Measurements from ENCODE around the gene ZFP90. TPM values are rescaled to one million over a fixed set of nuclear protein-coding genes. Genes with fewer than 3 reads are reported as not detected.
A peak's percentile ranks its signal among the peaks of the same experiment; 100 is the strongest.

Gene ZFP90
- total RNA-seq (10 to 100 TPM in 1 of 2 donors, 1 to 10 TPM in 1; 7.3 to 18.9 TPM), polyA plus RNA-seq (1 to 10 TPM; 2.1 to 3.8 TPM)

DNA sequence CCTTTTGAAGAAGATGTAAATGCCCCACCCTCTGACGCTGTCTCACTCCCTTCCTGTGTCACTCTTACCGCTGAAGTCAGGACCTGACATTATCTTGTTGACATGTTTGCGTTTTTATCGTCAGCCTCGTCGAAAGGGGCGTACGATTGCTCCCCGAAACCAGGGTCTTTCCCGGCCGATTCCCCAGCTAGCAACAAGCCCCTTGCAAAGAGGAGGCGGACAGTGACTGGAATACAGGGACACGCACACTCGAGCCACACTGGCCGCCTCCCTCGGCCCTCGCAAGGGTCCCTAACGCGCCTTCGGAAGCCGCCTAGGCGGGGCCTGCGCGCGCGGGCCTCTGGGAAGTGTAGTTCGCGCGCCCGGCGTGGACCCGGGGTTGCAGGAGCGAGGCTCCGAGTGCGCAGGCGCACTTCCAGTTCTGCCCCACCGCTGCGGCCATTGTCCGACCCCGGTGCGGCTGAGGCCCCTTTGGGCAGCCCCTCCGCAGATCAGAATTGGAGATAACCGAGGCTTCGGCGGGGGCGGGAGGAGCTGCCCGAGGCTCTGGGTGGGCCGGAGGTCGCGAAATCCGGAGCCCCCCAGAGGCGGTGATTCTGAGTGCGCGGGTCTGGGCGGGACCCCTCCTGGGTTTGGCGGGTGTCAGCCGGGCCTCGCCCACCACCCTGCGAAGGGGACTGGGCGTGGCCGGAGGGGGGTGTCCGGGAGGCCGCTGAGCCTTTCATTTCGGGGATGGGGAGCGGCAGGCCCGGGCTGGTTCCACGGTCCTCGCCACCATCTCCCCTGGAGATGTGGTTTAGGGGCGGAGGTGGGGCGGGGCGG is at the start of gene ZFP90:
ZFP90 (plus strand) TSS at position 412 of the 822 bp plus-strand sequence. CDS start 502 bp downstream, outside the sequence.
- peak within 1 kb of the TSS; percentile 40 to 69 for H3K27ac ChIP-seq (ENCODE audit: low read depth in 1 of 2, low read length in 2 of 2)
- H3K4me3 ChIP-seq (ENCODE audit: low read depth in 1 of 3, low read length in 3 of 3), result peak within 1 kb of the TSS; percentile 71 to 95 (median 87)
- peaks cover 0 to 2% (median 1%) of the 10 kb centered on the region in 4 donors for H3K36me3 ChIP-seq (ENCODE audit: control insufficient read depth in 4 of 4, insufficient read depth in 3 of 4, low read depth in 1 of 4, low read length in 3 of 4)
- H3K27me3 ChIP-seq (ENCODE audit: control insufficient read depth in 4 of 4, insufficient read depth in 4 of 4, low read length in 3 of 4), result no peaks in the 10 kb centered on the region
- H3K4me1 ChIP-seq (ENCODE audit: control insufficient read depth in 4 of 4, insufficient read depth in 4 of 4, low read length in 3 of 4), result peaks cover 0 to 9% (median 3%) of the 10 kb centered on the region in 4 donors
- H3K9me3 ChIP-seq (ENCODE audit: control insufficient read depth in 4 of 4, low read length in 3 of 4), result peaks cover 0 to 6% (median 0%) of the 10 kb centered on the region in 4 donors
- peak within 1 kb of the TSS in 1 of 2 donors; percentile 56 for H3K9ac ChIP-seq (ENCODE audit: low read depth in 1 of 2, low read length in 2 of 2)
- under 1% methylated on average over 71 of the region's 71 CpGs for WGBS
- peak; percentile 88 for DNase-seq (ENCODE audit: low spot score)
- TF ChIP-seq EGR1 (IDR thresholded peaks at IDR 0.05; ENCODE audit: low read depth in 2 of 2), result no peak
- TF ChIP-seq, protein P1, sequence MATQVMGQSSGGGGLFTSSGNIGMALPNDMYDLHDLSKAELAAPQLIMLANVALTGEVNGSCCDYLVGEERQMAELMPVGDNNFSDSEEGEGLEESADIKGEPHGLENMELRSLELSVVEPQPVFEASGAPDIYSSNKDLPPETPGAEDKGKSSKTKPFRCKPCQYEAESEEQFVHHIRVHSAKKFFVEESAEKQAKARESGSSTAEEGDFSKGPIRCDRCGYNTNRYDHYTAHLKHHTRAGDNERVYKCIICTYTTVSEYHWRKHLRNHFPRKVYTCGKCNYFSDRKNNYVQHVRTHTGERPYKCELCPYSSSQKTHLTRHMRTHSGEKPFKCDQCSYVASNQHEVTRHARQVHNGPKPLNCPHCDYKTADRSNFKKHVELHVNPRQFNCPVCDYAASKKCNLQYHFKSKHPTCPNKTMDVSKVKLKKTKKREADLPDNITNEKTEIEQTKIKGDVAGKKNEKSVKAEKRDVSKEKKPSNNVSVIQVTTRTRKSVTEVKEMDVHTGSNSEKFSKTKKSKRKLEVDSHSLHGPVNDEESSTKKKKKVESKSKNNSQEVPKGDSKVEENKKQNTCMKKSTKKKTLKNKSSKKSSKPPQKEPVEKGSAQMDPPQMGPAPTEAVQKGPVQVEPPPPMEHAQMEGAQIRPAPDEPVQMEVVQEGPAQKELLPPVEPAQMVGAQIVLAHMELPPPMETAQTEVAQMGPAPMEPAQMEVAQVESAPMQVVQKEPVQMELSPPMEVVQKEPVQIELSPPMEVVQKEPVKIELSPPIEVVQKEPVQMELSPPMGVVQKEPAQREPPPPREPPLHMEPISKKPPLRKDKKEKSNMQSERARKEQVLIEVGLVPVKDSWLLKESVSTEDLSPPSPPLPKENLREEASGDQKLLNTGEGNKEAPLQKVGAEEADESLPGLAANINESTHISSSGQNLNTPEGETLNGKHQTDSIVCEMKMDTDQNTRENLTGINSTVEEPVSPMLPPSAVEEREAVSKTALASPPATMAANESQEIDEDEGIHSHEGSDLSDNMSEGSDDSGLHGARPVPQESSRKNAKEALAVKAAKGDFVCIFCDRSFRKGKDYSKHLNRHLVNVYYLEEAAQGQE (IDR thresholded peaks at IDR 0.05), result peak; percentile 14
- peak; percentile 27 for TF ChIP-seq SP1 (IDR thresholded peaks at IDR 0.05)
- peak; percentile 96 for TF ChIP-seq YY1 (IDR thresholded peaks at IDR 0.05)
- peak; percentile 9 to 34 for TF ChIP-seq HNF4A (conservative IDR thresholded peaks at IDR 0.05)

DNA sequence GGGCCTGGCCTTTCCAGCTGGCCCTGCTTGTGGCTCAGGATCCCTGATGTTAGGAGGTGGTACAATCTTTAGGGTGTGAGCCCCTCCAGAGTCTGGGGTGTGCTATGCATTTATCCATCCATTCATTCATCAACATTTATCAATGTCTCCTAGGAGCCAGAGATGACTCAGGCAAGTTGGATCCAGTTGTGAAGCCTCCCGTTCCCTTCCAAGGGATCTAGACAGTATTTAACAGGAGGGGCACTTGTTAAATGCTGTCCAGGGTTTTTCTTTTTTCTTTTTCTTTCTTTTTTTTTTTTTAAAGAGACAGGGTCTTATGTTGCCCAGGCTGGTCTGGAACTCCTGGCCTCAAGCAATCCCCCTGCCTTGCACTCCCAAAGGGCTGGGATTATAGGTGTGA is 48.7 kb upstream of the ZFP90 start:
- no peak overlapping the region for H3K9ac ChIP-seq (ENCODE audit: low read depth in 1 of 2, low read length in 2 of 2)
- no peak overlapping the region for H3K4me3 ChIP-seq (ENCODE audit: low read depth in 1 of 3, low read length in 3 of 3)
- TF ChIP-seq TAF1 (conservative IDR thresholded peaks at IDR 0.05) (no peak), EGR1 (IDR thresholded peaks at IDR 0.05; ENCODE audit: low read depth in 2 of 2) (no peak), SP1 (IDR thresholded peaks at IDR 0.05) (no peak), FOXA1 (IDR thresholded peaks at IDR 0.05) (no peak), HNF4G (IDR thresholded peaks at IDR 0.05) (no peak)
- TF ChIP-seq, protein P1 (IDR thresholded peaks at IDR 0.05), result no peak
- TF ChIP-seq, protein P2, sequence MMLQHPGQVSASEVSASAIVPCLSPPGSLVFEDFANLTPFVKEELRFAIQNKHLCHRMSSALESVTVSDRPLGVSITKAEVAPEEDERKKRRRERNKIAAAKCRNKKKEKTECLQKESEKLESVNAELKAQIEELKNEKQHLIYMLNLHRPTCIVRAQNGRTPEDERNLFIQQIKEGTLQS (IDR thresholded peaks at IDR 0.05), result no peak
- TF ChIP-seq, protein P3, sequence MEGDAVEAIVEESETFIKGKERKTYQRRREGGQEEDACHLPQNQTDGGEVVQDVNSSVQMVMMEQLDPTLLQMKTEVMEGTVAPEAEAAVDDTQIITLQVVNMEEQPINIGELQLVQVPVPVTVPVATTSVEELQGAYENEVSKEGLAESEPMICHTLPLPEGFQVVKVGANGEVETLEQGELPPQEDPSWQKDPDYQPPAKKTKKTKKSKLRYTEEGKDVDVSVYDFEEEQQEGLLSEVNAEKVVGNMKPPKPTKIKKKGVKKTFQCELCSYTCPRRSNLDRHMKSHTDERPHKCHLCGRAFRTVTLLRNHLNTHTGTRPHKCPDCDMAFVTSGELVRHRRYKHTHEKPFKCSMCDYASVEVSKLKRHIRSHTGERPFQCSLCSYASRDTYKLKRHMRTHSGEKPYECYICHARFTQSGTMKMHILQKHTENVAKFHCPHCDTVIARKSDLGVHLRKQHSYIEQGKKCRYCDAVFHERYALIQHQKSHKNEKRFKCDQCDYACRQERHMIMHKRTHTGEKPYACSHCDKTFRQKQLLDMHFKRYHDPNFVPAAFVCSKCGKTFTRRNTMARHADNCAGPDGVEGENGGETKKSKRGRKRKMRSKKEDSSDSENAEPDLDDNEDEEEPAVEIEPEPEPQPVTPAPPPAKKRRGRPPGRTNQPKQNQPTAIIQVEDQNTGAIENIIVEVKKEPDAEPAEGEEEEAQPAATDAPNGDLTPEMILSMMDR (IDR thresholded peaks at IDR 0.05; ENCODE audit: low read depth, low read length, missing input control), result no peak
- no peaks in the 10 kb centered on the region for H3K36me3 ChIP-seq (ENCODE audit: control insufficient read depth in 4 of 4, insufficient read depth in 3 of 4, low read depth in 1 of 4, low read length in 3 of 4)
- H3K27ac ChIP-seq (ENCODE audit: low read depth in 1 of 2, low read length in 2 of 2), result no peak overlapping the region
- no peak for DNase-seq (ENCODE audit: low spot score)
- peaks cover 0 to 13% (median 5%) of the 10 kb centered on the region in 4 donors for H3K4me1 ChIP-seq (ENCODE audit: control insufficient read depth in 4 of 4, insufficient read depth in 4 of 4, low read length in 3 of 4)
- H3K9me3 ChIP-seq (ENCODE audit: control insufficient read depth in 4 of 4, low read length in 3 of 4), result no peaks in the 10 kb centered on the region
- WGBS, result 91% methylated on average over 1 of the region's 1 CpG
- no peaks in the 10 kb centered on the region for H3K27me3 ChIP-seq (ENCODE audit: control insufficient read depth in 4 of 4, insufficient read depth in 4 of 4, low read length in 3 of 4)
